Measurements from ENCODE around the gene LRRC3B.

- TF ChIP-seq CTCF (IDR thresholded peaks at IDR 0.05) (no peak), POLR2AphosphoS5 (IDR thresholded peaks at IDR 0.05) (no peak), POLR2A (IDR thresholded peaks at IDR 0.05) (no peak), EP300 (IDR thresholded peaks at IDR 0.05) (no peak)
Observed at GRCh38 chr3:26683902-26684301, 61.3 kb downstream of the LRRC3B start.

All from upper lobe of left lung (tissue), 4 donors.